ENCODE measurements around the gene ATN1. TPM values are rescaled to one million over a fixed set of nuclear protein-coding genes. Genes with fewer than 3 reads are reported as not detected.

The ATN1 gene
- total and polyA plus RNA-seq, 2 of the 8 experiments (the other 6 are each of a cell fraction or from before 2014, with no cell fraction given), result 20.6 to 73.4 TPM

DNA sequence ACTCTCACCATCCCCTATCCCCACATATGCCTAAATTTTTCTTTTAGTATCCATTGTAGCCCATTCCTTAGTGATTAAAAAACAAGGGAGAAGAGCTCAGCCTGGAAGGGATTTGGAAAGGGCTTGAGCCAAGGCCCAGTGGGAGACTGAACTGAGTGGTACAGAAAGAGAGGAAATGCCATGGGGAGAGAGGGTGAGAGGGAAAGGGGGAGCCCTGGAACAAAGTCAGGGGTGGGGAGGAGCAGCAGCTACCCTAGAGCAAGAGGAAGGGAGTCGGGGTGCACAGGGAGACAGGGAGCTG lies 2.6 kb upstream of the ATN1 start (continued):
- no peak for TF ChIP-seq YY1 (IDR thresholded peaks at IDR 0.05; ENCODE audit: low read depth, low read length)
- TF ChIP-seq, protein P1, sequence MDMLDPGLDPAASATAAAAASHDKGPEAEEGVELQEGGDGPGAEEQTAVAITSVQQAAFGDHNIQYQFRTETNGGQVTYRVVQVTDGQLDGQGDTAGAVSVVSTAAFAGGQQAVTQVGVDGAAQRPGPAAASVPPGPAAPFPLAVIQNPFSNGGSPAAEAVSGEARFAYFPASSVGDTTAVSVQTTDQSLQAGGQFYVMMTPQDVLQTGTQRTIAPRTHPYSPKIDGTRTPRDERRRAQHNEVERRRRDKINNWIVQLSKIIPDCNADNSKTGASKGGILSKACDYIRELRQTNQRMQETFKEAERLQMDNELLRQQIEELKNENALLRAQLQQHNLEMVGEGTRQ (IDR thresholded peaks at IDR 0.05; ENCODE audit: low read length), result no peak

Data from H1 (cell line).